Adipocyte (in vitro differentiated cells): ENCODE measurements around the gene ETV7.

ENCODE experiments used
- DNase-seq: peaks from one replicate; pipeline ENCODE4 v3.0.0-alpha.2; 2015; ENCODE audit warnings: low read depth
- H3K27me3 ChIP-seq: replicated peaks from 2 replicates; pipeline ENCODE4 v1.7.0; 2013; ENCODE audit warnings: mild to moderate bottlenecking, low read length, moderate library complexity; ENCODE audit not compliant: control insufficient read depth, insufficient read depth
- H3K36me3 ChIP-seq: 2 replicates; pipeline ENCODE4 v1.7.0; 2013; ENCODE audit warnings: low read length, mild to moderate bottlenecking, moderate library complexity; ENCODE audit not compliant: control insufficient read depth, insufficient read depth, severe bottlenecking
- H3K4me1 ChIP-seq: 2 replicates; pipeline ENCODE4 v1.7.0; 2013; ENCODE audit warnings: mild to moderate bottlenecking, low read length, moderate library complexity; ENCODE audit not compliant: control insufficient read depth, insufficient read depth
- H3K4me3 ChIP-seq: 2 replicates; pipeline ENCODE4 v1.7.0; 2013; ENCODE audit warnings: mild to moderate bottlenecking, low read length, moderate library complexity
- H3K9ac ChIP-seq: 2 replicates; pipeline ENCODE4 v1.7.0; 2013; ENCODE audit warnings: mild to moderate bottlenecking, low read length, moderate library complexity
- H3K9me3 ChIP-seq: 2 replicates; pipeline ENCODE4 v1.7.0; 2013; ENCODE audit warnings: mild to moderate bottlenecking, low read length, moderate library complexity; ENCODE audit not compliant: control insufficient read depth

The ETV7 gene

DNA sequence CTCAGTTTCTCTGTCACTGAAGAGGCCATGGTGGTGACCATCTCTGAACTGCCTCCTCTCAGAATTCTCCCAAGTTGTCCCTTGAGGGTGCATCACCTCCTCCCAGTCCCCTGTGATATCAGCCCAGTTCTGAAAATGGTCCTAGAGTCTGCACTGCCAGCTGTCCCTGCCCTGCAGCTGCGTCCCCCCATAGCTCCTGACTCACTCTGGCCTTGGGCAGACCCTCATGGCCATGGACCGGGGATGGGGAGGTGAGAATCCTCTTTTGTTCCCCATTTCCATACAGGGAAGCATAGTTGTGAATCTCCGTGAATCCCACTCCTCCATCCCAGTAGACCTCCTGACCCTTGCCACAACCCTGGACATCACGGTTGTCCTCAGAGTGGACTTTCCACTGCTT, 4.5 kb downstream of the ETV7 start:
- peaks cover 8% of the 10 kb centered on the region for H3K4me1 ChIP-seq
- H3K27me3 ChIP-seq: no peaks in the 10 kb centered on the region
- H3K9me3 ChIP-seq: no peaks in the 10 kb centered on the region
- DNase-seq: no peak
- no peaks in the 10 kb centered on the region for H3K36me3 ChIP-seq
- H3K9ac ChIP-seq: no peak overlapping the region
- no peak overlapping the region for H3K4me3 ChIP-seq

DNA sequence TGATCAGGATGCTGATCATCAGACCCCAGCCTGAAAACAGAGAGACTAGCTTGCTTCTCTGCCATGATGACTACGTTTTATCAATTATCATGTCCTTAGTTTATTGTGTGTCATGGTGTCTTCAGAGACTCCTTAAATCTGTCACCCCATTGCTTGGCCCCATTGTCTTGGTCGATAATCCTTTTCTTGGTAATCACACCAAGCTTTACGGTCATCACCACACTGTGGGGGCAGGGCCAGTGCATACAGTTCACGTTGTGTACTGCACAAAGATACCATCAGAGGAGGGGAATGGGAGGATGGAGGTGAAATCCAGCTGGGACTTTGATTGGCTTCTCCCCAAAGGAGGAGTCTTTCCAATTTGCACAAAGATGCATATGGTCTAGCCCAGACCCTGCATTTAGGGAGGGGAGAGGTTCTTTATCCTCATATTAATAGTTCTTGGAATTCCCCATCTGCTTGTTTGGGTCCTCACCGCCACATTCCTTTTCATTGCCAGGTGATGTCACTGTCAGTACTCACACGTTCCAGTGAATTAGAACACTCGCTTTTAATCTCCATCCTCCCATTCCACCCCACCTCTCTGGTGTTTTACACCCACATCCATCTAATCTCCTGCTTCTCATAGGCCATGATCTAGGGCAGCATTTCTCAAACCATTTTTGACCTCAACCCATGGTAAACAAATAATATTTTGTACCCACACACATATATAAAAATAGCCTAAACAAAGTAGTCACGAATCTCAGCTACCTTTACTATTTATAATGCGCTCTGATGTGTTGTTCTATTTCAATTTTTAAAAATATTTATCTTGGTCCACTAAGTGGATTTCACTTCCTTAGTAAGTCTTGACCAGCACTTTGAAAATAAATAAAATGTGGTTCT, 5.7 kb downstream of the ETV7 start:
- no peaks in the 10 kb centered on the region for H3K36me3 ChIP-seq
- no peaks in the 10 kb centered on the region for H3K9me3 ChIP-seq
- no peak overlapping the region for H3K4me3 ChIP-seq
- H3K4me1 ChIP-seq: peaks cover under 1% of the 10 kb centered on the region
- no peaks in the 10 kb centered on the region for H3K27me3 ChIP-seq
- no peak overlapping the region for H3K9ac ChIP-seq
- DNase-seq: no peak

DNA sequence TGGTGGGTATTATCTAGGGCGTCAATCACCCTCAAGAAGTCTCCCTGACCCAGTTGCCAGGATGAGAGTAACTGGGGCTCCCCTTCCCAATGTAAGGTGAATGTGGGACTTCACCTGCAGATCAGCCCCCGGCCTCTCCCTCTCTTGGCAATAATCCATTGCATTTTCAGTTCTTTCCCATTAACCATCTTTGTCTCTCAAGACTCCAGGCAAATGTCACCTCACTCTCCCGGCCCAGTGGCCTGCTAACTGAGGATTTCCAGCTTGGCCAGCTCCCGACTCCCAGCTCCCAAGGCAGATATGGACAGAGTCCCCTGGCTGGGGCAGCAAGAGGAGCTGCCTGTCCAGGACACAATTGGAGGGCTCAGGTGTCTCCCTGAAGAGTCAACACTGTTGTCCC, 7.3 kb downstream of the ETV7 start:
- peaks cover 5% of the 10 kb centered on the region for H3K4me1 ChIP-seq
- H3K27me3 ChIP-seq: no peaks in the 10 kb centered on the region

DNA sequence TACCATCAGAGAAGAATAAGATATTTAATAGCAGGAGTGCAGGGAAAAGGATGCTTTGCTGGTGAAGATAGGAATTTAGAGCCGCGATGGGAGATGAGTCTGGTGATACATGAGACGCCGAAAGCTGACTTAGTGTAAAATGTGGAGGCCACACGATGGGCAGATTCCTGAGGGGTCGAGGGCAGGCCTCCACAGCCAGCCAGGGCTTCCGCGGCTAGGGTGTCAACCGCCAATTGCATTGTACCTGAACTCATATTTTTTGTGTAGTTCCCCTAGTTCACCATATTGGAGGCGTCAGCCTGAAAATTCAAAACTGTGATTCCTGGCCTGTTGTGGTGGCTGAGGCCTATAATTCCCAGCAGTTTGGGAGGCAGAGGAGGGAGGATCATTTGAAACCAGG, 8.5 kb downstream of the ETV7 start:
- no peak for DNase-seq
- H3K4me3 ChIP-seq: no peak overlapping the region
- H3K27me3 ChIP-seq: peaks cover 3% of the 10 kb centered on the region
- peaks cover 17% of the 10 kb centered on the region for H3K4me1 ChIP-seq
- H3K36me3 ChIP-seq: no peaks in the 10 kb centered on the region
- no peaks in the 10 kb centered on the region for H3K9me3 ChIP-seq
- no peak overlapping the region for H3K9ac ChIP-seq

More for the DNA sequence above, 7.3 kb downstream of the ETV7 start:
- Histone ChIP-seq H3K4me3 (no peak overlapping the region), H3K36me3 (no peaks in the 10 kb centered on the region), H3K9ac (no peak overlapping the region), H3K9me3 (no peaks in the 10 kb centered on the region)
- DNase-seq: no peak

DNA sequence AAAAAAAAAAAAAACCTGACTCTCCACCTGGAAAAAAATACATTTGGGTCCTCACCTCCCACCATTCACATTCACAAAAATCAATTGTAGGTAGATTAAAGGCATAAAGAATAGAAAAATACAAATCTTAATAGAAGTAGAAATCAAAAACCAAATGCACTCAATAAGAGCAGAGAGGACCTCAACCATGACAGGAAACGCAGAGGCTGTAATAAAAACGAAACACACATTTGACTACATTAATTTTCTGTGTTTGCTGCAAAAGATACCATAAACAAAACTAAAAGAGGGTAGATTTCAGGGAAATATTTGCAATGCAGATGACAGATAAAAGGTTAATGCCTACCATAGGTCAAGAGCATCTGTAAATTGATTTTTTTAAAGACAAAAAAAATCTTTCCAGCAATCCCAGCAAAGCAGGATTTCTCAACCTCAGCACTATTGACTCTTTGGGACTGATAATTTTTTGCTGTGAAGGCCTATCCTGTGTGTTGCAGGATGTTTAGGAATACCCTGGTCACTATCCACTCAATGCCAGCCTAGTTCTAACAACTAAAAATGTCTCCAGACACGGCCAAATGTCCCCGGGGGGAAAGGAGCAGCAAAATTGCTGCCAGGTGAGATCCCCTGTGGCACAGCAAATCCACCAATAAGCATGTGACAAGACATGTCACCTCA, 9.1 kb downstream of the ETV7 start:
- peaks cover 20% of the 10 kb centered on the region for H3K4me1 ChIP-seq
- no peaks in the 10 kb centered on the region for H3K9me3 ChIP-seq
- no peak for DNase-seq
- peaks cover 3% of the 10 kb centered on the region for H3K27me3 ChIP-seq
- H3K9ac ChIP-seq: no peak overlapping the region
- H3K36me3 ChIP-seq: no peaks in the 10 kb centered on the region
- no peak overlapping the region for H3K4me3 ChIP-seq

DNA sequence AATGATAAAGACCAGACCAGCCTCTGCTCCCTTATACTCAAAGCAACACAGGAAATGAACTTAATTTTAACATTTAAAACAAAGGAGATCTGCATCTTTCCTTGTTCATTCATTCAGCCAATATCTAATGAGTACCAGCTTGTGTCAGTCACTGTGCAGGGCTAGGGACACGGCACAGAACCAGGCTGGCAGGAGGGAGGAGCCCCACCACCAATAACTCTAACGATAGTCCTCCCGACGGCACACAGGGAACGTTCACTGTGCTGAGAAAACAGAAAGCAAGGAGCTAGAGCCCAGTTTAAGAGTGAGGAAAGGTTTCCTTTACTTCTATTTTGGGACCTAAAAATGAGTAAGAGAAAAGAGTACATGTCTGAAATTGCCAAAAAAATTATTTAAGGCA, 9.9 kb downstream of the ETV7 start:
- H3K27me3 ChIP-seq: peaks cover 3% of the 10 kb centered on the region
- DNase-seq: no peak
- peaks cover 20% of the 10 kb centered on the region for H3K4me1 ChIP-seq
- no peaks in the 10 kb centered on the region for H3K36me3 ChIP-seq
- no peak overlapping the region for H3K9ac ChIP-seq
- H3K9me3 ChIP-seq: no peaks in the 10 kb centered on the region
- no peak overlapping the region for H3K4me3 ChIP-seq

GRCh38 chr6:36376742-36377141, 10.7 kb downstream of the ETV7 start:
- H3K4me1 ChIP-seq: peaks cover 20% of the 10 kb centered on the region
- no peak overlapping the region for H3K9ac ChIP-seq
- no peak overlapping the region for H3K4me3 ChIP-seq
- no peaks in the 10 kb centered on the region for H3K9me3 ChIP-seq
- DNase-seq: no peak
- peaks cover 3% of the 10 kb centered on the region for H3K27me3 ChIP-seq
- no peaks in the 10 kb centered on the region for H3K36me3 ChIP-seq

DNA sequence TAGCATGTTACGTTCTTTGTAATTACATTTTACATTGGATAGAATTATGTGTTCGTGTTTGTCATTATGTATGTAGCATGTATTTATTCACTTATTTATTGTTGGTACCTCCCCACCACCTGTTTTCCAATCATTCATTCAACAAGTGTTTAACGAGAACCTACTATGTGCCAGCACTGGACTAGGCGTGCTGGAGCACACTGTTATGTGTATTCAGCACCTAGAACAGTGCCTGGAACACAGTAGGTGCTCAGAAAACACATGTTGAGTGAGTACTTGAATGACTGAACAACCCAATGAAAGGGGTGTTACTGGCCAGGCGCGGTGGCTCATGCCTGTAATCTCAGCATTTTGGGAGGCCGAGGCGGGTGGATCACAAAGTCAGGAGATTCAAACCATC, 11.3 kb downstream of the ETV7 start:
- no peaks in the 10 kb centered on the region for H3K9me3 ChIP-seq
- peaks cover 3% of the 10 kb centered on the region for H3K27me3 ChIP-seq
- H3K36me3 ChIP-seq: no peaks in the 10 kb centered on the region
- no peak overlapping the region for H3K9ac ChIP-seq
- H3K4me3 ChIP-seq: no peak overlapping the region
- no peak for DNase-seq
- H3K4me1 ChIP-seq: peaks cover 20% of the 10 kb centered on the region

DNA sequence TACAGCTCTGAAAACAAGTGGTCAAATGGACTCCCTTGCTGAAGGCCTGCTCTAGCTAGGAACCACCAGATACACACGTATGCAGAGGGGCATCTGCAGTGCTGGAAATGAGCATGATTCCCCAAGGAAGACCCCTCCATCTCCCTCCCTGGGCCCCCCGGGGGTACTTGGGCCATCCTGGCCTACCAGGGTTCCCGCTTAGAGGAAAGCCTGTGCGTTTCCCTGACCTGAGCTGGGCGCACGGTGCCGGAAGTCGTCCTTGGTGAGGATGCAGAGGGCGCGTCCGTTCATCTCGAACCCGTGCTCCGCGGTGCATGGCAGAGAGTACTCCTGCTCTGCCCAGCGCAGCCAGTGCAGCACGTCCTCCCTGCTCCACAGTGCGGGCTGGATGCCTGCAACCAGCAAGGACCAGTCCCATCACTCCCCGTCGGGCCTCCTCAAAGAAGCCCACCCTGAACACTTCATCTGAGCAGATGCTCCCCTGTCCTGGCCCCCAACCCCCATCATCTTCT, 11.8 kb downstream of the ETV7 start:
- H3K36me3 ChIP-seq: no peaks in the 10 kb centered on the region
- no peak for DNase-seq
- peaks cover 20% of the 10 kb centered on the region for H3K4me1 ChIP-seq
- no peak overlapping the region for H3K4me3 ChIP-seq
- H3K27me3 ChIP-seq: peaks cover 3% of the 10 kb centered on the region
- H3K9ac ChIP-seq: peak overlapping the region; percentile 31
- H3K9me3 ChIP-seq: no peaks in the 10 kb centered on the region

GRCh38 chr6:36374972-36375371, 12.5 kb downstream of the ETV7 start:
- Histone ChIP-seq H3K27me3 (peaks cover 3% of the 10 kb centered on the region), H3K36me3 (no peaks in the 10 kb centered on the region), H3K4me1 (peaks cover 23% of the 10 kb centered on the region), H3K9ac (peak overlapping the region; percentile 31), H3K4me3 (no peak overlapping the region), H3K9me3 (no peaks in the 10 kb centered on the region)
- DNase-seq: no peak

- no peak overlapping the region for H3K9ac ChIP-seq
- H3K27me3 ChIP-seq: peaks cover 3% of the 10 kb centered on the region
- no peaks in the 10 kb centered on the region for H3K9me3 ChIP-seq
- H3K36me3 ChIP-seq: no peaks in the 10 kb centered on the region
- H3K4me1 ChIP-seq: peaks cover 30% of the 10 kb centered on the region
- DNase-seq: no peak
- no peak overlapping the region for H3K4me3 ChIP-seq
Observed at GRCh38 chr6:36374194-36374593, 13.3 kb downstream of the ETV7 start.
